K562 (cell line): ENCODE data around the gene CDKN2B-AS1. TPM values are rescaled to one million over a fixed set of nuclear protein-coding genes. Genes with fewer than 3 reads are reported as not detected.

Experiments
- ATAC-seq: fragments of 200-7000 bp; cut with Tn5 transposase; 3 replicates; pipeline ENCODE4 v1.9.1; 2020; ENCODE audit warnings: moderate library complexity
- BruUV-seq: library from RNA; stranded (reverse); fragments of 400-500 nt; replicated peaks from 2 replicates; lab custom pipeline; 2021; lab: Mats Ljungman, UMichigan
- CTCF ChIA-PET: fragments of 300-600 bp; formaldehyde crosslinking; extraction: SDS; loops from one replicate; lab custom pipeline; 2021; ENCODE audit warnings: low intra/inter-chr PET ratio; lab: Yijun Ruan, JAX
- POLR2A ChIA-PET: fragments of 300-600, 350-650 bp; sonication (Branson Sonifier 250); formaldehyde crosslinking; extraction: SDS; loops from one replicate; lab custom pipeline; 2021; ENCODE audit warnings: antibody characterized with exemption, inconsistent platforms; lab: Yijun Ruan, JAX
- DNase-seq, 4 experiments: peaks; one replicate each; pipeline versions ENCODE4 v3.0.0 to v3.0.0-alpha.2; 2011 to 2018; ENCODE audit warnings: low spot score in 3 of 4, mixed read lengths in 3 of 4; ENCODE audit errors: extremely low read depth in 1 of 4
- FAIRE-seq: peaks from 2 replicates; lab custom pipeline; 2011; peaks lifted over from hg19 to GRCh38; lab: Jason Lieb, UNC
- H2AFZ ChIP-seq: 2 replicates; pipeline ENCODE4 v1.6.0; 2011; ENCODE audit warnings: low read depth, low read length, control low read depth, inconsistent platforms
- H3K27ac ChIP-seq: fragments of 200-600 bp; 3 replicates; pipeline ENCODE4 v1.8.0; 2011; ENCODE audit warnings: low read depth, mild to moderate bottlenecking, control low read depth, inconsistent platforms, low read length, moderate library complexity, mixed read lengths; ENCODE audit errors: extremely low read depth
- H3K27me3 ChIP-seq, 2 experiments: fragments of 300-600 bp in 1 of 2; 2 replicates in 1 of 2; 3 replicates in 1 of 2; pipeline versions ENCODE4 v1.6.0 to v1.8.0; 2011; ENCODE audit warnings: inconsistent platforms in 2 of 2, low read length in 2 of 2, mild to moderate bottlenecking in 1 of 2, mixed read lengths in 1 of 2, moderate library complexity in 1 of 2; ENCODE audit not compliant: control insufficient read depth in 2 of 2, insufficient read depth in 2 of 2
- H3K36me3 ChIP-seq: fragments of 300-600 bp; 3 replicates; pipeline ENCODE4 v1.8.0; 2011; ENCODE audit warnings: mild to moderate bottlenecking, low read length, inconsistent platforms; ENCODE audit not compliant: control insufficient read depth, insufficient read depth
- H3K4me1 ChIP-seq, 2 experiments: fragments of 200-600 bp in 1 of 2; replicated peaks in 1 of 2; 2 replicates in 1 of 2; 3 replicates in 1 of 2; pipeline versions ENCODE4 v1.5.1 to v1.8.0; 2011; ENCODE audit warnings: inconsistent platforms in 2 of 2, low read length in 2 of 2, mild to moderate bottlenecking in 1 of 2, mixed read lengths in 1 of 2, moderate library complexity in 1 of 2; ENCODE audit not compliant: control insufficient read depth in 2 of 2, insufficient read depth in 2 of 2
- H3K4me2 ChIP-seq: 2 replicates; pipeline ENCODE4 v1.6.1; 2011; ENCODE audit warnings: low read length, control low read depth, inconsistent platforms, mixed read lengths; ENCODE audit not compliant: insufficient read depth
- H3K4me3 ChIP-seq: fragments of 200-600 bp; sonication (generic), shearing (Covaris generic); 2 replicates; pipeline ENCODE4 v1.5.1; 2016; ENCODE audit warnings: control low read depth, inconsistent platforms
- H3K79me2 ChIP-seq: fragments of 200-600 bp; 3 replicates; pipeline ENCODE4 v1.8.0; 2011; ENCODE audit warnings: low read length, inconsistent platforms; ENCODE audit not compliant: control insufficient read depth, insufficient read depth
- H3K9ac ChIP-seq, 2 experiments: 2 replicates each; pipeline versions ENCODE4 v1.6.0 to v1.6.1; 2011; ENCODE audit warnings: low read depth in 2 of 2, low read length in 2 of 2, control low read depth in 1 of 2, inconsistent platforms in 1 of 2, mild to moderate bottlenecking in 1 of 2, mixed read lengths in 1 of 2; ENCODE audit not compliant: insufficient read depth in 1 of 2
- H3K9me1 ChIP-seq: one replicate; pipeline ENCODE4 v1.6.0; 2011; ENCODE audit warnings: inconsistent platforms, mild to moderate bottlenecking, low read length, moderate library complexity; ENCODE audit not compliant: control insufficient read depth, insufficient read depth
- H3K9me3 ChIP-seq: replicated peaks from 2 replicates; pipeline ENCODE4 v1.5.1; 2011; ENCODE audit warnings: low read depth, low read length, inconsistent platforms; ENCODE audit not compliant: control insufficient read depth, insufficient read depth
- H4K20me1 ChIP-seq: replicated peaks from 2 replicates; pipeline ENCODE4 v1.6.1; 2011; ENCODE audit warnings: low read length, inconsistent platforms, mixed read lengths; ENCODE audit not compliant: control insufficient read depth, insufficient read depth
- FOXK1 ChIP-seq: sonication (generic); formaldehyde crosslinking; IDR thresholded peaks from 2 replicates; pipeline ENCODE4 v1.8.0; 2022; ENCODE audit warnings: missing genetic modification reagents, mild to moderate bottlenecking, borderline replicate concordance
- NCOA1 ChIP-seq: fragments of 450-650 bp; IDR thresholded peaks from 2 replicates; pipeline ENCODE4 v1.6.1; 2016; ENCODE audit warnings: low read depth
- NR1H2 ChIP-seq: sonication (generic); formaldehyde crosslinking; IDR thresholded peaks from 2 replicates; pipeline ENCODE4 v1.4.0; 2020; ENCODE audit warnings: mild to moderate bottlenecking, missing genetic modification reagents
- ZNF778 ChIP-seq: fragments of 450-650 bp; formaldehyde crosslinking; IDR thresholded peaks from 2 replicates; pipeline ENCODE4 v1.4.0; 2020; ENCODE audit warnings: mild to moderate bottlenecking, moderate library complexity
- WGBS: fragments of 100-300 bp; shearing (Covaris generic); methylation state at CpG from one replicate; pipeline ENCODE4 v1.1.6; 2016; ENCODE audit warnings: low coverage, mixed read lengths; ENCODE audit not compliant: insufficient coverage; ENCODE audit errors: missing lambda C conversion rate; 5-methylcytosine and 5-hydroxymethylcytosine counted together
- in situ Hi-C: fragments of 300-500 bp; cut with MboI; formaldehyde crosslinking; loops from 4 replicates; pipeline ENCODE4 v1.15.0; 2018; ENCODE audit warnings: inconsistent platforms, mixed read lengths
- intact Hi-C: fragments of 100-400 bp; cut with micrococcal nuclease; formaldehyde crosslinking; loops from 2 replicates; pipeline ENCODE4 v1.14.2; 2022
- polyA plus RNA-seq, 8 experiments: library from polyadenylated mRNA; depleted of rRNA in 4 of 8; stranded (reverse) in 5 of 8; unstranded in 3 of 8; fragments of >200 nt; fragmentation: Nextera tagmentation in 2 of 8; fragmentation: Illumina TruSeq in 1 of 8; extraction: Ambion mirVana in 2 of 8; extraction: Trizol in 1 of 8; gene quantifications; 2 replicates each; pipeline versions ENCODE4 v1.2.1 to v1.2.3, GENCODE V29; 2011 to 2014; ENCODE audit warnings: inconsistent platforms in 1 of 8, missing spikeins in 1 of 8
- total RNA-seq, 7 experiments: library from RNA; depleted of rRNA in 6 of 7; stranded (reverse); fragments of >200 nt in 6 of 7; fragmentation: Illumina TruSeq in 2 of 7; extraction: Trizol in 2 of 7; gene quantifications; 2 replicates each; pipeline versions ENCODE4 v1.2.1 to v1.2.3, GENCODE V29; 2011 to 2021; ENCODE audit warnings: low replicate concordance in 1 of 7
- TF ChIP-seq, protein P1 (sequence below): fragments of 250-450 bp; sonication (Bioruptor Pico); IDR thresholded peaks from 2 replicates; pipeline ENCODE4 v1.9.0; 2021; ENCODE audit warnings: mild to moderate bottlenecking, inconsistent platforms

The CDKN2B-AS1 gene
- total and polyA plus RNA-seq, 9 of the 15 experiments (the other 6 are each of a cell fraction or from before 2014, with no cell fraction given), result not detected

GRCh38 chr9:22064957-22065356 lies 70.4 kb downstream of the CDKN2B-AS1 start:
- H3K27me3 ChIP-seq, result no peaks in the 10 kb centered on the region
- TF ChIP-seq NR1H2 (CRISPR knock-in tag) (no peak), NCOA1 (no peak), ZNF778 (no peak), FOXK1 (CRISPR knock-in tag) (no peak)
- TF ChIP-seq, protein P1, sequence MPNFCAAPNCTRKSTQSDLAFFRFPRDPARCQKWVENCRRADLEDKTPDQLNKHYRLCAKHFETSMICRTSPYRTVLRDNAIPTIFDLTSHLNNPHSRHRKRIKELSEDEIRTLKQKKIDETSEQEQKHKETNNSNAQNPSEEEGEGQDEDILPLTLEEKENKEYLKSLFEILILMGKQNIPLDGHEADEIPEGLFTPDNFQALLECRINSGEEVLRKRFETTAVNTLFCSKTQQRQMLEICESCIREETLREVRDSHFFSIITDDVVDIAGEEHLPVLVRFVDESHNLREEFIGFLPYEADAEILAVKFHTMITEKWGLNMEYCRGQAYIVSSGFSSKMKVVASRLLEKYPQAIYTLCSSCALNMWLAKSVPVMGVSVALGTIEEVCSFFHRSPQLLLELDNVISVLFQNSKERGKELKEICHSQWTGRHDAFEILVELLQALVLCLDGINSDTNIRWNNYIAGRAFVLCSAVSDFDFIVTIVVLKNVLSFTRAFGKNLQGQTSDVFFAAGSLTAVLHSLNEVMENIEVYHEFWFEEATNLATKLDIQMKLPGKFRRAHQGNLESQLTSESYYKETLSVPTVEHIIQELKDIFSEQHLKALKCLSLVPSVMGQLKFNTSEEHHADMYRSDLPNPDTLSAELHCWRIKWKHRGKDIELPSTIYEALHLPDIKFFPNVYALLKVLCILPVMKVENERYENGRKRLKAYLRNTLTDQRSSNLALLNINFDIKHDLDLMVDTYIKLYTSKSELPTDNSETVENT (CRISPR knock-in tag), result no peak
- TF ChIP-seq, all 486 proteins: peak for 0
- H3K4me1 ChIP-seq, result no peaks in the 10 kb centered on the region
- H3K79me2 ChIP-seq, result no peaks in the 10 kb centered on the region
- no peak overlapping the region for H2AFZ ChIP-seq
- in situ Hi-C loops, result no loop called here
- no peak for DNase-seq
- no peak for FAIRE-seq
- no peak for ATAC-seq
- H3K9me1 ChIP-seq, result no peaks in the 10 kb centered on the region
- intact Hi-C loops, result no loop called here
- no CpG with 5 or more reads among the region's 2 CpGs for WGBS
- no peak overlapping the region for H3K27ac ChIP-seq
- no TSS peak for BruUV-seq
- no peak overlapping the region for H3K9ac ChIP-seq
- H4K20me1 ChIP-seq, result no peaks in the 10 kb centered on the region
- ChIA-PET CTCF (no interaction called here), POLR2A (no interaction called here)
- H3K9me3 ChIP-seq, result no peaks in the 10 kb centered on the region
- no peak overlapping the region for H3K4me2 ChIP-seq
- no peak overlapping the region for H3K4me3 ChIP-seq
- no peaks in the 10 kb centered on the region for H3K36me3 ChIP-seq
